Neural progenitor cell (in vitro differentiated cells): Measurements from ENCODE around the gene ACACA.

Source experiments
- CTCF ChIP-seq: fragments of 200-600 bp; sonication (generic); IDR thresholded peaks from 2 replicates; pipeline ENCODE4 v1.5.1; 2017; ENCODE audit warnings: antibody characterized with exemption, mild to moderate bottlenecking
- EZH2 ChIP-seq: fragments of 200-600 bp; sonication (generic); IDR thresholded peaks from 2 replicates; pipeline ENCODE4 v1.6.1; 2017; ENCODE audit warnings: antibody characterized with exemption, mild to moderate bottlenecking, moderate library complexity
- EZH2phosphoT487 ChIP-seq: fragments of 200-600 bp; sonication (generic); IDR thresholded peaks from 2 replicates; pipeline ENCODE4 v1.6.1; 2017; ENCODE audit warnings: antibody characterized with exemption

GRCh38 chr17:37221865-37222264 lies 184.8 kb downstream of the ACACA start:
- no peak for TF ChIP-seq CTCF
- TF ChIP-seq EZH2phosphoT487, result no peak
- TF ChIP-seq EZH2, result no peak
